MCF 10A (cell line): ENCODE data around the gene TBC1D3B. TPM values are rescaled to one million over a fixed set of nuclear protein-coding genes. Genes with fewer than 3 reads are reported as not detected.

Source experiments
- BruUV-seq: library from RNA; stranded (reverse); fragments of 400-500 nt; replicated peaks from 2 replicates; lab custom pipeline; 2021; lab: Mats Ljungman, UMichigan
- CTCF ChIA-PET: fragments of 300-600 bp; sonication (Branson Sonifier 250); formaldehyde crosslinking; extraction: SDS; loops from one replicate; lab custom pipeline; 2021; ENCODE audit warnings: antibody characterized with exemption, inconsistent platforms; lab: Yijun Ruan, JAX
- POLR2A ChIA-PET: fragments of 300-600, 350-650 bp; sonication (Branson Sonifier 250); formaldehyde crosslinking; extraction: SDS; loops from one replicate; lab custom pipeline; 2020; ENCODE audit warnings: antibody characterized with exemption, inconsistent platforms; lab: Yijun Ruan, JAX
- DNase-seq: peaks from one replicate; pipeline ENCODE4 v3.0.0-alpha.2; 2018; ENCODE audit not compliant: unreplicated experiment
- H3K27ac Mint-ChIP-seq: one replicate; pipeline ENCODE4 v1.8.0; 2022; ENCODE audit warnings: mild to moderate bottlenecking, low read depth, mixed read lengths; ENCODE audit not compliant: unreplicated experiment
- H3K27me3 Mint-ChIP-seq: one replicate; pipeline ENCODE4 v1.8.0; 2022; ENCODE audit warnings: mixed read lengths; ENCODE audit not compliant: insufficient read depth, unreplicated experiment
- H3K36me3 Mint-ChIP-seq: one replicate; pipeline ENCODE4 v1.8.0; 2022; ENCODE audit warnings: mild to moderate bottlenecking, moderate library complexity, mixed read lengths; ENCODE audit not compliant: insufficient read depth, unreplicated experiment
- H3K4me1 Mint-ChIP-seq: one replicate; pipeline ENCODE4 v1.8.0; 2022; ENCODE audit warnings: mixed read lengths; ENCODE audit not compliant: insufficient read depth, unreplicated experiment
- H3K4me3 Mint-ChIP-seq: one replicate; pipeline ENCODE4 v1.8.0; 2022; ENCODE audit warnings: mild to moderate bottlenecking, moderate library complexity, mixed read lengths; ENCODE audit not compliant: unreplicated experiment
- H3K9me3 Mint-ChIP-seq: one replicate; pipeline ENCODE4 v1.8.0; 2022; ENCODE audit warnings: mixed read lengths; ENCODE audit not compliant: unreplicated experiment
- CTCF ChIP-seq: fragments of 200-600 bp; IDR thresholded peaks from one replicate; pipeline ENCODE4 v1.8.0; 2022; ENCODE audit warnings: antibody characterized with exemption, mild to moderate bottlenecking; ENCODE audit not compliant: unreplicated experiment
- intact Hi-C: fragments of 100-400 bp; cut with micrococcal nuclease; formaldehyde crosslinking; loops from 2 replicates; pipeline ENCODE4 v1.14.1; 2022
- total RNA-seq: library from RNA; stranded (reverse); gene quantifications from 2 replicates; pipeline ENCODE4 v1.2.3, GENCODE V29; 2022

TBC1D3B gene
- total RNA-seq, 1 experiment from 2014 or later, result 12.5 TPM

GRCh38 chr17:36152639-36153120 is 23.8 kb downstream of the TBC1D3B start:
- POLR2A ChIA-PET, result interaction anchor here (0.6 kb wide), 1 partner anchor 197 kb away, joined by 3 read pairs; no protein-coding TSS in a partner anchor
- no TSS peak for BruUV-seq
- intact Hi-C loops, result no loop called here
- Mint-ChIP-seq H3K27me3 (peaks cover 71% of the 10 kb centered on the region), H3K36me3 (no peaks in the 10 kb centered on the region), H3K27ac (no peak overlapping the region), H3K9me3 (no peaks in the 10 kb centered on the region), H3K4me3 (no peak overlapping the region), H3K4me1 (peaks cover 10% of the 10 kb centered on the region)
- CTCF ChIA-PET, result interaction anchor here (0.6 to 11.6 kb wide), 6 partner anchors 19 to 331 kb away, joined by 3 to 284 read pairs (median 52); no protein-coding TSS in a partner anchor
- peak; percentile 6 for TF ChIP-seq CTCF
- DNase-seq, result no peak

GRCh38 chr17:36151891-36152638 is 24.4 kb downstream of the TBC1D3B start:
- no peak for TF ChIP-seq CTCF
- H3K27me3 Mint-ChIP-seq, result peaks cover 77% of the 10 kb centered on the region
- CTCF ChIA-PET, result interaction anchor here (0.6 to 11.6 kb wide), 6 partner anchors 23 to 331 kb away, joined by 3 to 284 read pairs (median 52); no protein-coding TSS in a partner anchor
- no peak for DNase-seq
- no peaks in the 10 kb centered on the region for H3K9me3 Mint-ChIP-seq
- peaks cover 10% of the 10 kb centered on the region for H3K4me1 Mint-ChIP-seq
- no peaks in the 10 kb centered on the region for H3K36me3 Mint-ChIP-seq
- POLR2A ChIA-PET, result interaction anchor here (0.6 to 0.9 kb wide), 3 partner anchors 18 to 197 kb away, joined by 3 read pairs; no protein-coding TSS in a partner anchor
- intact Hi-C loops, result no loop called here
- H3K27ac Mint-ChIP-seq, result no peak overlapping the region
- no TSS peak for BruUV-seq
- no peak overlapping the region for H3K4me3 Mint-ChIP-seq

- Mint-ChIP-seq H3K27ac (no peak overlapping the region), H3K27me3 (peaks cover 83% of the 10 kb centered on the region), H3K4me3 (no peak overlapping the region), H3K36me3 (no peaks in the 10 kb centered on the region), H3K9me3 (no peaks in the 10 kb centered on the region), H3K4me1 (peaks cover 10% of the 10 kb centered on the region)
- DNase-seq, result peak; percentile 26
- no peak for TF ChIP-seq CTCF
- CTCF ChIA-PET, result interaction anchor here (0.6 to 11.6 kb wide), 49 partner anchors 11 to 339 kb away, joined by 3 to 284 read pairs (median 6); partner anchors contain the start of genes CCL14, CCL15, CCL4L2 and RDM1
- no TSS peak for BruUV-seq
- POLR2A ChIA-PET, result interaction anchor here (0.6 to 1.9 kb wide), 5 partner anchors 34 to 337 kb away, joined by 3 to 4 read pairs (median 3); partner anchors contain the start of gene ZNHIT3
- intact Hi-C loops, result loop anchor here (1.0 kb wide), 3 partner anchors 180 to 300 kb away; no protein-coding TSS in a partner anchor
Observed at GRCh38 chr17:36149296-36149820, 27.1 kb downstream of the TBC1D3B start.
